ENCODE measurements around the gene SLC7A8.

Gene SLC7A8

GRCh38 chr14:23154964-23155587, 28.4 kb downstream of the SLC7A8 start:
- DNase-seq = no peak

- no peak for DNase-seq
These were observed 29.3 kb downstream of the SLC7A8 start for GRCh38 chr14:23153851-23154796.

DNA sequence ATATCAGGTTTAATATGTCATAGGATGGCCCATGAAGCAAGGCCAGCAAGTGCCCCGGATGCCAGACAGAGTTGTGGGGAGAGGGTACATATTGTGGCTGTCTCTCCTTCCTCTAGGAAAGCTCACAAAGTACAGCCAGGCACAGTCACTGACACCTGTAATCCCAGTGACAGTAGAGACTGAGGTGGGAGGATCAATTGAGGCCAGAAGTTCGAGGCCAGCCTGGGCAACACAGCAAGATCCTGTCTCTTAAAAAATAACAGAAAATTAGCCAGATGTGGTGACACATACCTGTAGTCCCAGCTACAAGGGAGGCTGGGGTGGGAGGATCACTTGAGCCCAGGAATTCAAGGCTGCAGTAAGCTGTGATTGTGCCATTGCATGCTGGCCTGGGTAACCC, 32.1 kb downstream of the SLC7A8 start:
- no peak for DNase-seq

- no peak for DNase-seq
These were observed 33.7 kb downstream of the SLC7A8 start for GRCh38 chr14:23149745-23150144.

- no peak for DNase-seq
These were observed 34.7 kb downstream of the SLC7A8 start for GRCh38 chr14:23148591-23149249.

GRCh38 chr14:23147676-23148075, 35.8 kb downstream of the SLC7A8 start:
- DNase-seq = no peak

GRCh38 chr14:23146980-23147379, 36.5 kb downstream of the SLC7A8 start:
- DNase-seq = no peak

GRCh38 chr14:23146351-23146910, 37.0 kb downstream of the SLC7A8 start:
- DNase-seq = no peak

GRCh38 chr14:23145794-23146350, 37.6 kb downstream of the SLC7A8 start:
- no peak for DNase-seq

- DNase-seq = no peak
These were observed 39.5 kb downstream of the SLC7A8 start for GRCh38 chr14:23143911-23144310.

DNA sequence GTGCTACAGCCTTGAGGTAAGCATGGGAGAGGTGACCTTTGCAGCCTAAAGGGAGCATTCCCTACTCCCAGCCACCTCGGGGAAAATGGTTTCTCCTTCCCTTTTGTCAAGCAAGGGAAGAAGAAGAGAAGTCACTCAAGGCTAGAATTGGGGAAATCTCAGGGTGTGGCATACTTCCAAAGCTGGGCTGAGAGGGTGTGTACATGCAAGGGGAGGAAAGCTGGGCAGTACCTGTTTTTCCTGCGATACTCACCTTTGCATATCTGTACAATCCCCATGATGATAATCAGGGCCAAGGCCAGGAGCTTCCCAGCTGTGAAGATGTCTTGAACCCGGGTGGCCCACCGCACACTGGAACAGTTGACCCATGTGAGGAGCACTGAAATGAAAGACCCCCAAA, 40.6 kb downstream of the SLC7A8 start:
- DNase-seq = no peak

DNA sequence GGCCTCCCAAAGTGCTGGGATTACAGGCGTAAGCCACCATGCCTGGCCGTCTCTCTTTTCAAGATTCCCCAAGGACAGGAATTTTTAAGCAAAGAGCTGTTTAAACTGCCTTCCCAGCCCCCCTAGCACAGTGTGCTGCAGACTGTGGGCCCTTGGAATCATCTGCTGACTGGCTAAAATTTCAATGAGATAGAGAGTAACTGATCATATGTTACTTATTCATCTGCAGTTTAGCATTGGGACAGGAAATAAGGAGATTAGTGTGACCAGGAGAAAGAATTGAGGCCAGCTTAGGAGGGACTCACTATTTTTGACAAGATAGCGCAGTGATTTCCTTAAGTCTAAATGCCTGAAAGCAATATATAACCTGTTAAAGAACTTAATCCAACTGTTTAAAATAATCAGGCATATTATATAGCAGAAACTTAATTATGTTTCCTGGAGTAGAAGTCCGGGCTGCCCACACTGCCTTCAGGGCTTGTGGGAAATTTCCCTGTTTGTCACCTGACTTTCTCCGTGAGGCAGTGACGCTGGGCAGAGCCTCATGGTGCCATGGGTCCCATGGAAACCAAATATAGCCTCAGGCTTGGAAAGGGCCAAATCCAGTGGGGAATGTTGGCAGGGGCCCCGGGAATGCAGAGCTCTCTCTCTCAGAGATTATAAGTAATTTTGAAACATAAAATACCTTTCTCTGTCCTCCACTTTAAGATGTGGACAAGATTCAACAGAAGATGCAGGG, 41.6 kb downstream of the SLC7A8 start:
- DNase-seq = no peak

DNA sequence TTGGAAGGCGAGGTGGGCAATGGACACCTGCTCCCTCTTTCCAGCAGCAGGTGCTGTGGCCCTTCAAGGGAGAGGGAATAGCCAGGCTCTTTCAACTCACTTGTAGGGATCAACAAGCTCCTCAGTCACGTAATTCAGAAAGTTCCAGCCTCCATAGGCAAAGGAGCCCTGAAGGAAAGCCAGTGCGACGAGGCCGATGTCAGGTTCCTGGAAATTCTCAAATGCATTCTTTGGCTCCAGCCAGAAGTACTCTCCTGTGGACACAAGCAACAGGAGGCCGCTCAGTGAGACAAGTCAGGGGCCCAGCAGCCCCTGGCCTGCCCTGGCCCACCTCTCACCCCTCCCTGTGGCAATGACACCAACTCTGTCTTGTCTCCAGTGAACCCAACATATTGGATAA, 43.1 kb downstream of the SLC7A8 start:
- no peak for DNase-seq

GRCh38 chr14:23139874-23140273, 43.6 kb downstream of the SLC7A8 start:
- DNase-seq = no peak

DNA sequence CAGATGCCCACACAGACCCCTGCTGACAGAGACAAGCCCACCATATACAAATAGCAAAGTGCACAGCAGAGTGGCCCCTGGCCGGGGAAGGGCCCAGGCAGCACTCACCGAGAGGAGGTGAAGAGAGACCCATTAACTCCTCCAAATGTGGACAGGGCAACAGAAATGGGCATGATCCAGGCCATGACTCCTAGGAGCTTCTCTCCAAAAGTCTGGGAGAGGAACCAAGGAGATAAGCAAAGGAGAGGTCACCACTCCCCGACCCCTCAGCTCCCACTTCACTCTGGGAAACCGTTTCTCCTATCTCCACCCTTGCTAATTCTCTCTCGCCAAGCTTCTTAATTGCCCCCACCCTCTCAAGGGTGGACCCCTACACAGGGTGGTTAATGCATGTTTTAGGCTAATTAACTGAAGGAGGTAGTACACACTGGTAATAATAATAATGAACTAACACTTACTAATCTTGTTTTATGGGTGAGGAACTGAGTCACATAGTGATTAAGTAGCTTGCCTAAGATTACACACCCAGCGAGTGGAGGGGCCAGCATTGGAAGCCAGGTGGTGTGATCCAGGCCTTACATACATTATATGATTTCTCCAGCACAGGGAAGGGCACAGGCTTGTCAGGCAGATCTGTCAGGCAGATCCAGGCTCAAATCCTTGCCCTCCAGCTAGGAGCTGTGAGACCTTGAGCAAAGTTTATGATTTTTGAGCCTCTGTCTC, 45.5 kb downstream of the SLC7A8 start:
- DNase-seq = no peak

DNA sequence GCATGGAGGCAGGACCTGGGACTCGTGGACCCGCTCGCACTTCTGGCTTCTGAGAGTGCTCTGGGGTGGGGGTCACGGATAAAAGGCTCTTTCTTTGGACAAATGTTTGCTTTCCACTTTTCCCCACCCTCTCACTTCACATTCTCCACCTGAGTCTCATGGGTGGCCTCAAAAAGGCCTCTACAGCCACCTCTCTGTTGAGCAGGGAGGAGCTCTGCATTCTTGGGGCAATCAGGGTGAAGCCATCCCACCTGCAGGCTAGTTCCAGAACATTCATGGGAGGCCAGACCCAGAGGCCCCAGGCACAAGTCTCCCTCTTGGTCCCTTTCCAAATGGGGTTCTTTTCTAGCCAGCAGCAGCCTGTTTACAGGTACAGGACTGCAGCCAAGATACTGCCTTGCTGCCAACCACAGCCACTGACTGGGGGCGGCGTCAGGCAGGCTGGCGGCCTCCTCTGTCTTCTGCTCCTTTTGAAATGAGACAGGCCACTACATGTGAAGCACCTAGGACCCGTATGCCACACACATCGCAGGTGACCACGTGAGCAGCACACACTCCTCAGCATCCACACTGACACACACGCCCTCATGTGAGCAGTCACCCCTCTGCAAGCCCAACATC, 46.2 kb downstream of the SLC7A8 start:
- no peak for DNase-seq

- DNase-seq = no peak
These were observed 46.8 kb downstream of the SLC7A8 start for GRCh38 chr14:23136566-23137133.

DNA sequence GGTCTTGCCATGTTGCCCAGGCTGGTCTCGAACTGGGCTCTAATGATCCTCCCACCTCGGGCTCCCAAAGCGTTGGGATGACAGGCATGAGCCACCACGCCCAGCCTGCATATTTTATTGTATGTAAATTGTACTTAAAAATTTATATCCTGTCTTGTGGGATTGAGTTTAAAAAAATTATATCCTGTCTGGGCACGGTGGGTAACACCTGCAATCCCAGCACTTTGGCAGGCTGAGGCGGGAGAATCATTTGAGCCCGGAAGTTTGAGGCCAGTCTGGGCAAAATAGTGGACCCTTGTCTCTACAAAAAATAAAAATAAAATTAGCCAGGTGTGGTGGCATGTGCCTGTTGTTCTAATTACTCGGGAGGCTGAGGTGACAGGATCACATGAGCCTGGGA, 50.5 kb downstream of the SLC7A8 start:
- no peak for DNase-seq

GRCh38 chr14:23131482-23131881, 52.0 kb downstream of the SLC7A8 start:
- no peak for DNase-seq

DNA sequence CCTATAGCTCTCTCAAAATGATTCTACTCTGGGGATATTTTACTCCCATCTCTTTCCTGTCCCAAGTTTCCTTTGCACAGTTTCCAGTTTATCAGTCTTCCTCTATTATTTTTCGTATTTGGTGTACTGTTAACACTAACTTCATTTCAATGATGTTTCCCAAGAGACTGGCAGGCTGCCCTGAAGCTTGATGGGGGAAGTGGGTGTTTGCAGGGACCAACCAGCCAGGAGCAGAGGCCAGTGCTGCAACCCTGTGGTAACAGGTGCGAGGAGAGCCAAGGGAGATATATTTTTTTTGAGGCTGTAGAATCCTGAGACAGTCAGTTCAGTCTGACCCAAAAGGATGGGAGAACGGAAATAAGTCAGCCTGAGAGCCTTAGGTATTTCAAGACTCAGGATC, 52.6 kb downstream of the SLC7A8 start:
- DNase-seq = no peak

DNA sequence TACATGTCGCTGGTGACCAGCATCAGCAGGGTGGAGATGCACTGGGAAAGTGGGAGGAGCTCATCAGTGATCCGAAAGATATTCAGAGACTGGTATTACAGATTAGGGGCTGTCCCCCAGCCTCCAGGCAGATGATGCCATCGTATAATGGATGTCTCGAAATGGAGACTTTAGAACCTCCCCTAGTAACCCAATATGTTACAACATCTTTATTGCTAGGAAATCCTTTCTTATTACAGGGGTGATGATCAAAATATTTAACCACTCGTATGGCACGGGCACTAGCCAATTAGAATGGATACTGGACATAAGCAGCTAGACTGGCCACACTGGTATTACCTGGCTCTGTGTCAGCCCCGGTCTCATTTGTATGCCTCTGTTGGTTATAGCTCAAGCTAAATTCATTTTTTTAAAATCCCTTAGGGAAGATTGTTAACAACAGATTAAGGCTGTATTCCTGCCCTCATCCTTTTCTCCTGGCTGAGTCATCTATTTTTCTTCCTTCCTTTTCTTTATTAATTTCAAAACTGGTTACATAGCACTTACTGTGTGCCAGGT, 53.6 kb downstream of the SLC7A8 start:
- no peak for DNase-seq

All from activated effector memory CD4-positive, alpha-beta T cell treated with Interleukin-2 at 50 U/mL for 16 hours (primary cell).